Vagina (tissue), 2 donors: Measurements from ENCODE around the gene LIPF. TPM values are rescaled to one million over a fixed set of nuclear protein-coding genes. Genes with fewer than 3 reads are reported as not detected.

Source experiments
- DNase-seq, 2 donors: peaks; one replicate each; pipeline ENCODE4 v3.0.0-alpha.2; 2017; ENCODE audit errors: extremely low spot score in 2 of 2
- H3K27ac ChIP-seq: fragments of 200-600 bp; sonication (generic); one replicate; pipeline ENCODE4 v1.5.1; 2019
- H3K27me3 ChIP-seq: fragments of 200-600 bp; sonication (generic); one replicate; pipeline ENCODE4 v1.5.1; 2019
- H3K36me3 ChIP-seq, 2 donors: fragments of 200-600 bp; sonication (generic); one replicate each; pipeline ENCODE4 v1.5.1; 2017 to 2019
- H3K4me1 ChIP-seq: fragments of 200-600 bp; sonication (generic); one replicate; pipeline ENCODE4 v1.5.1; 2019
- H3K4me3 ChIP-seq, 2 donors: fragments of 200-600 bp; sonication (generic); 1 replicate in 1 of 2; 2 replicates in 1 of 2; pipeline ENCODE4 v1.5.1; 2016 to 2019
- H3K9me3 ChIP-seq: fragments of 200-600 bp; sonication (generic); one replicate; pipeline ENCODE4 v1.5.1; 2019
- CTCF ChIP-seq, 3 experiments: fragments of 450-650 bp in 2 of 3; fragments of 200-600 bp in 1 of 3; sonication (generic) in 1 of 3; IDR thresholded peaks; one replicate each; pipeline ENCODE4 v1.5.1; 2017 to 2019; ENCODE audit warnings: antibody characterized with exemption in 3 of 3, mild to moderate bottlenecking in 2 of 3, moderate library complexity in 2 of 3
- POLR2A ChIP-seq, 2 donors: fragments of 450-650 bp; IDR thresholded peaks; one replicate each; pipeline ENCODE4 v1.6.1; 2017; ENCODE audit warnings: antibody characterized with exemption in 2 of 2, mild to moderate bottlenecking in 2 of 2, moderate library complexity in 2 of 2
- POLR2AphosphoS5 ChIP-seq, 2 donors: sonication (generic); formaldehyde crosslinking; IDR thresholded peaks; one replicate each; pipeline ENCODE4 v1.9.0; 2017; ENCODE audit warnings: antibody characterized with exemption in 2 of 2, mild to moderate bottlenecking in 2 of 2, low read depth in 1 of 2; ENCODE audit not compliant: insufficient read depth in 1 of 2
- intact Hi-C: fragments of 100-400 bp; cut with DNase I; formaldehyde crosslinking; loops from one replicate; pipeline ENCODE4 v1.15.1; 2023
- total RNA-seq: library from RNA; depleted of rRNA; stranded (reverse); fragments of >200 nt; gene quantifications from one replicate; pipeline ENCODE4 v1.2.3, GENCODE V29; 2016

The LIPF gene
- total RNA-seq, 1 donor from 2014 or later, result not detected

- TF ChIP-seq CTCF (IDR thresholded peaks at IDR 0.05), result no peak
- no peak for TF ChIP-seq POLR2A (IDR thresholded peaks at IDR 0.05)
- TF ChIP-seq POLR2AphosphoS5 (IDR thresholded peaks at IDR 0.05; ENCODE audit: insufficient read depth in 1 of 2, low read depth in 1 of 2), result no peak
- Histone ChIP-seq H3K36me3 (no peaks in the 10 kb centered on the region), H3K4me3 (no peak overlapping the region), H3K27ac (no peak overlapping the region), H3K27me3 (no peaks in the 10 kb centered on the region), H3K4me1 (peaks cover 5% of the 10 kb centered on the region), H3K9me3 (no peaks in the 10 kb centered on the region)
- intact Hi-C loops, result no loop called here
- DNase-seq, result no peak
Measured at GRCh38 chr10:88647061-88647615, 17.1 kb upstream of the LIPF start.

GRCh38 chr10:88651101-88651551 is 13.1 kb upstream of the LIPF start:
- DNase-seq, result no peak
- Histone ChIP-seq H3K27ac (no peak overlapping the region), H3K9me3 (no peaks in the 10 kb centered on the region), H3K27me3 (no peaks in the 10 kb centered on the region), H3K4me3 (no peak overlapping the region), H3K36me3 (no peaks in the 10 kb centered on the region), H3K4me1 (peaks cover 5% of the 10 kb centered on the region)
- TF ChIP-seq POLR2A (IDR thresholded peaks at IDR 0.05) (no peak), CTCF (IDR thresholded peaks at IDR 0.05) (no peak), POLR2AphosphoS5 (IDR thresholded peaks at IDR 0.05; ENCODE audit: insufficient read depth in 1 of 2, low read depth in 1 of 2) (no peak)
- intact Hi-C loops, result no loop called here

- Histone ChIP-seq H3K27me3 (no peaks in the 10 kb centered on the region), H3K9me3 (no peaks in the 10 kb centered on the region), H3K27ac (no peak overlapping the region), H3K36me3 (no peaks in the 10 kb centered on the region), H3K4me1 (peaks cover 5% of the 10 kb centered on the region), H3K4me3 (no peak overlapping the region)
- TF ChIP-seq POLR2A (IDR thresholded peaks at IDR 0.05), result no peak
- no peak for TF ChIP-seq CTCF (IDR thresholded peaks at IDR 0.05)
- TF ChIP-seq POLR2AphosphoS5 (IDR thresholded peaks at IDR 0.05; ENCODE audit: insufficient read depth in 1 of 2, low read depth in 1 of 2), result no peak
- DNase-seq, result no peak
- intact Hi-C loops, result no loop called here
Measured at GRCh38 chr10:88652616-88653015, 11.6 kb upstream of the LIPF start.

GRCh38 chr10:88657901-88658300 is 6.3 kb upstream of the LIPF start:
- intact Hi-C loops, result no loop called here

More at GRCh38 chr10:88657901-88658300, 6.3 kb upstream of the LIPF start:
- no peaks in the 10 kb centered on the region for H3K27me3 ChIP-seq
- TF ChIP-seq POLR2AphosphoS5 (IDR thresholded peaks at IDR 0.05; ENCODE audit: insufficient read depth in 1 of 2, low read depth in 1 of 2) (no peak), CTCF (IDR thresholded peaks at IDR 0.05) (no peak), POLR2A (IDR thresholded peaks at IDR 0.05) (no peak)
- no peak for DNase-seq
- H3K36me3 ChIP-seq, result no peaks in the 10 kb centered on the region
- H3K9me3 ChIP-seq, result no peaks in the 10 kb centered on the region
- H3K4me1 ChIP-seq, result no peaks in the 10 kb centered on the region
- no peak overlapping the region for H3K4me3 ChIP-seq
- H3K27ac ChIP-seq, result no peak overlapping the region
